Measurements from ENCODE around the gene SH3GLB1.

DNA sequence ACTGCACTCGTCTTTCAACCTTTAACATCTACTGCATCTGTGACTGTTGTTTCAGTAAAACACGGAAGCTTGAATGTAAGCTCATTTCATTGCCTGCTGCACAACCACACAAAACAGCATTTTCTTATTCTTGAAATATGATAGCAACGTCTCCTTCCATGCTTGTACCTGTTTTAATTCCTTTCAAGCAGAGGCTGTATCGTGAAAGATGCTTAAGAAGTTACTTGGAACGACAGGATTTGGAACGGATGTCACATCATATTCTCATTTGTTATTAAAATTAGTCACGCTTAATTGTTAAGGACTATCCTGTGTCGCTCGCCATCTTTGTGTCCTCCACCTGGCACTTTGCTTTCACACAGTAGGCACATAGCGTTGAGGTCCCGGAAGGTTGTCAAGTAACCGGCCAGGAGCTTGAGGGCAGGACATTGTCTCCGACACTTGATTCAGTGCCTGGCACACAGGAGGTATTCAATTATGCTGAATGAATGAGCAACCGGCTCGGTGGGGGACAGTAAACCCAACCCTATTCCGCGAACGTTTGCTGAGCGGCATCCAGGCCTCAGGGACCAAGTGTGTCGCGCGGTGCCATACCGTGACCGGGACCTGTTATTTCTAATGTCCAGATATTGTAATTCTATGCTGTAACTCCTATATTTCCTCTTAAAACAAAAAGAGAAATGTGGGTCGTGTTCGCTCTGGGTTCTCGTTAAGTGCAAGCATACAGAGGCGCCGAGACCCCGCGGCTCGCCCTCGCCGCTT lies 499 bp upstream of the SH3GLB1 start:
- TF ChIP-seq CTCF (IDR thresholded peaks at IDR 0.05; ENCODE audit: poor library complexity) (no peak), EZH2 (IDR thresholded peaks at IDR 0.05; ENCODE audit: borderline replicate concordance) (no peak)

Measured in hepatocyte (in vitro differentiated cells).